Measurements from ENCODE around the gene SUN1. TPM values are rescaled to one million over a fixed set of nuclear protein-coding genes. Genes with fewer than 3 reads are reported as not detected.

SUN1 gene
- total and polyA plus RNA-seq, 2 experiments from 2014 or later: 63.3 to 145 TPM

DNA sequence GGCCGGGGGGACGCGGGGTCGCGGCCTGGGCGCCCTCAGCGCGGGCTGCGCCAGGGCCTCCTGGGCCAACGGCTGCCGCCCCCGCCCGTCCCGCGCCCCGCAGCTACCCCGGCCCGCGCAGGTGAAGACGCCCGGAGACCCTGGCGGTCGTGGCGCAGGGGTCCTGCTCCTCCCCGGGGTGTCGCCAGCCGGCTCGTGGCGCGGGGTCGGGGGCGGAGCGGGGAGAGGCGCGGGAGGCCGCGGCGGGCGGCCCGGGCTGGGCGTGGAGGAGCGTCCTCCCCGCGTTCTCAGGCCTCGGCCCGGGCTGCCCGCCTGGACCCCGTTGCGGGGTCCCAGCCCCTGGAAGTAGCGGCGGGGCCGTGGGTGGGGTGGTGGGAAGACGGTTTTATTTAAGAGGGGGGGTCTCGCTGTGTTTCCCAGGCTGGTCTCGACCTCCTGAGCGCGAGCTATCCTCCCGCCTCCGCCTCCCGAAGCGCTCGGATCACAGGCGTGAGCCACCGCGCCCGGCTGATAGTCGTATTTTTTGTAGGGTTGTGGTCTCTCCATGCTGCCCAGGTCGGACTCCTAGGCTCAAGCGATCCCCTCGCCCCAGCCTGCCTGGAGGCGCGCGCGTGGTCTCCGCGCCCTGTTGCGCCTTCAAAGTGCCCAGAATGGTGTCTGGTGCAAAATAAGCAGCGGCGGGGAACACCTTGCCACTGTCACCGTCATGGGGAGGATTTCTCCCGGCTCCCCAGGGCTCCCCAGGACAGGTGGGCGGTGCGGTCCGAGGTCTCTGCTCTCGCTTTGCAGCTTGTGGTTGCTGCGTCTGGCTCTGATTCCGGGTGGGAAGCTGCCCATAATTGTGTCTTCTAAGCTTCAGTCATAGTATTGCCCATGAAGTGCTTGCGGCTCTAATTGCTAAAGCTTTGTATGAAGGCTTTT lies 15.3 kb upstream of the SUN1 start (continued):
- TF ChIP-seq ZNF331 (CRISPR knock-in tag; IDR thresholded peaks at IDR 0.05; ENCODE audit: low read depth): no peak
- TF ChIP-seq, protein P1, sequence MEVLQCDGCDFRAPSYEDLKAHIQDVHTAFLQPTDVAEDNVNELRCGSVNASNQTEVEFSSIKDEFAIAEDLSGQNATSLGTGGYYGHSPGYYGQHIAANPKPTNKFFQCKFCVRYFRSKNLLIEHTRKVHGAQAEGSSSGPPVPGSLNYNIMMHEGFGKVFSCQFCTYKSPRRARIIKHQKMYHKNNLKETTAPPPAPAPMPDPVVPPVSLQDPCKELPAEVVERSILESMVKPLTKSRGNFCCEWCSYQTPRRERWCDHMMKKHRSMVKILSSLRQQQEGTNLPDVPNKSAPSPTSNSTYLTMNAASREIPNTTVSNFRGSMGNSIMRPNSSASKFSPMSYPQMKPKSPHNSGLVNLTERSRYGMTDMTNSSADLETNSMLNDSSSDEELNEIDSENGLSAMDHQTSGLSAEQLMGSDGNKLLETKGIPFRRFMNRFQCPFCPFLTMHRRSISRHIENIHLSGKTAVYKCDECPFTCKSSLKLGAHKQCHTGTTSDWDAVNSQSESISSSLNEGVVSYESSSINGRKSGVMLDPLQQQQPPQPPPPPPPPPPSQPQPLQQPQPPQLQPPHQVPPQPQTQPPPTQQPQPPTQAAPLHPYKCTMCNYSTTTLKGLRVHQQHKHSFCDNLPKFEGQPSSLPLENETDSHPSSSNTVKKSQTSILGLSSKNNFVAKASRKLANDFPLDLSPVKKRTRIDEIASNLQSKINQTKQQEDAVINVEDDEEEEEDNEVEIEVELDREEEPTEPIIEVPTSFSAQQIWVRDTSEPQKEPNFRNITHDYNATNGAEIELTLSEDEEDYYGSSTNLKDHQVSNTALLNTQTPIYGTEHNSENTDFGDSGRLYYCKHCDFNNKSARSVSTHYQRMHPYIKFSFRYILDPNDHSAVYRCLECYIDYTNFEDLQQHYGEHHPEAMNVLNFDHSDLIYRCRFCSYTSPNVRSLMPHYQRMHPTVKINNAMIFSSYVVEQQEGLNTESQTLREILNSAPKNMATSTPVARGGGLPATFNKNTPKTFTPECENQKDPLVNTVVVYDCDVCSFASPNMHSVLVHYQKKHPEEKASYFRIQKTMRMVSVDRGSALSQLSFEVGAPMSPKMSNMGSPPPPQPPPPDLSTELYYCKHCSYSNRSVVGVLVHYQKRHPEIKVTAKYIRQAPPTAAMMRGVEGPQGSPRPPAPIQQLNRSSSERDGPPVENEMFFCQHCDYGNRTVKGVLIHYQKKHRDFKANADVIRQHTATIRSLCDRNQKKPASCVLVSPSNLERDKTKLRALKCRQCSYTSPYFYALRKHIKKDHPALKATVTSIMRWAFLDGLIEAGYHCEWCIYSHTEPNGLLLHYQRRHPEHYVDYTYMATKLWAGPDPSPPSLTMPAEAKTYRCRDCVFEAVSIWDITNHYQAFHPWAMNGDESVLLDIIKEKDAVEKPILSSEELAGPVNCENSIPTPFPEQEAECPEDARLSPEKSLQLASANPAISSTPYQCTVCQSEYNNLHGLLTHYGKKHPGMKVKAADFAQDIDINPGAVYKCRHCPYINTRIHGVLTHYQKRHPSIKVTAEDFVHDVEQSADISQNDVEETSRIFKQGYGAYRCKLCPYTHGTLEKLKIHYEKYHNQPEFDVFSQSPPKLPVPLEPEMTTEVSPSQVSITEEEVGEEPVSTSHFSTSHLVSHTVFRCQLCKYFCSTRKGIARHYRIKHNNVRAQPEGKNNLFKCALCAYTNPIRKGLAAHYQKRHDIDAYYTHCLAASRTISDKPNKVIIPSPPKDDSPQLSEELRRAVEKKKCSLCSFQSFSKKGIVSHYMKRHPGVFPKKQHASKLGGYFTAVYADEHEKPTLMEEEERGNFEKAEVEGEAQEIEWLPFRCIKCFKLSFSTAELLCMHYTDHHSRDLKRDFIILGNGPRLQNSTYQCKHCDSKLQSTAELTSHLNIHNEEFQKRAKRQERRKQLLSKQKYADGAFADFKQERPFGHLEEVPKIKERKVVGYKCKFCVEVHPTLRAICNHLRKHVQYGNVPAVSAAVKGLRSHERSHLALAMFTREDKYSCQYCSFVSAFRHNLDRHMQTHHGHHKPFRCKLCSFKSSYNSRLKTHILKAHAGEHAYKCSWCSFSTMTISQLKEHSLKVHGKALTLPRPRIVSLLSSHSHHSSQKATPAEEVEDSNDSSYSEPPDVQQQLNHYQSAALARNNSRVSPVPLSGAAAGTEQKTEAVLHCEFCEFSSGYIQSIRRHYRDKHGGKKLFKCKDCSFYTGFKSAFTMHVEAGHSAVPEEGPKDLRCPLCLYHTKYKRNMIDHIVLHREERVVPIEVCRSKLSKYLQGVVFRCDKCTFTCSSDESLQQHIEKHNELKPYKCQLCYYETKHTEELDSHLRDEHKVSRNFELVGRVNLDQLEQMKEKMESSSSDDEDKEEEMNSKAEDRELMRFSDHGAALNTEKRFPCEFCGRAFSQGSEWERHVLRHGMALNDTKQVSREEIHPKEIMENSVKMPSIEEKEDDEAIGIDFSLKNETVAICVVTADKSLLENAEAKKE (CRISPR knock-in tag; IDR thresholded peaks at IDR 0.05): no peak

DNA sequence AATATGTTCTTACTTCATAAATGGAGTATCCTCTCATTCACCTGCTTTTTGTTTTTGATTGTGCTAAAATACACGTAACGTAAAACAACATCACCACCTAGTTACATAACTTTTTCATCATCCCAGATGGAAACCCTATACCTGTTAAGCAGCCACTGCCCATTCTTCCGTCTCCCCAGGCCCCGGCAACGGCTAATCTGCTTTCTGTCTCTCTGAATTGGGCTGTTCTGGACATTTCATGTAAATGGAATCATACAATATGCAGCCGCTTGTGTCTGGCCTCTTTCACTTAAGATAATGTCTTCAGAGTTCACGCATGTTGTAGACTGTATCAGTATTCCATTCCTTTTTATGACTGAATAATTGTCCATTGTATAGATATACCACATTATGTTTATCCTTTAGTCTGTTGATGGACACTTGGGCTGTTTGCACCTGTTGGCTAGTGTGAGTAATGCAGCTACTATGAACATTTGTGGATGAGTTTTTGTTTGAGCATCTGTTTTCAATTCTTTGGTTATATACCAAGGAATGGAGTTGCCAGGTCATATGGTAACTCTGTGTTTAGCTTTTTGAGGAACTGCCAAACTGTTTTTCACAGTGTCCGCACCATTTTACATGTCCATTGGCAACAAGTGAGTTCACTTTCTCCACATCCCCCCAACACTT lies 14.1 kb upstream of the SUN1 start:
- H3K27ac ChIP-seq (ENCODE audit: low read depth): no peak overlapping the region
- peaks cover 20% of the 10 kb centered on the region for H3K4me1 ChIP-seq (ENCODE audit: insufficient read depth)
- H3K36me3 Mint-ChIP-seq (ENCODE audit: low read depth): peaks cover 20% of the 10 kb centered on the region
- peak overlapping the region; percentile 94 for H3K4me3 ChIP-seq
- no peak overlapping the region for H3K27ac Mint-ChIP-seq
- H3K27me3 ChIP-seq (ENCODE audit: insufficient read depth): no peaks in the 10 kb centered on the region
- H3K4me2 ChIP-seq: peak overlapping the region; percentile 98
- H3K36me3 ChIP-seq (ENCODE audit: insufficient read depth): no peaks in the 10 kb centered on the region
- H3K4me1 Mint-ChIP-seq: peaks cover 56% of the 10 kb centered on the region
- peak; percentile 32 for DNase-seq (ENCODE audit: low spot score)
- no peaks in the 10 kb centered on the region; the same call in 1 of the 3 replicates for H3K9me3 Mint-ChIP-seq
- H3K79me2 ChIP-seq (replicated peaks; ENCODE audit: insufficient read depth): peaks cover 63% of the 10 kb centered on the region
- peak overlapping the region; percentile 87 for H3K4me3 Mint-ChIP-seq
- H3K27me3 Mint-ChIP-seq (ENCODE audit: insufficient read depth, low read depth, poor library complexity): peaks cover 23% of the 10 kb centered on the region
- H3K9me2 ChIP-seq (ENCODE audit: insufficient read depth): no peaks in the 10 kb centered on the region
- H2AFZ ChIP-seq: no peak overlapping the region
- peaks cover 14% of the 10 kb centered on the region for H3F3A ChIP-seq (replicated peaks; ENCODE audit: low read depth)
- H4K20me1 ChIP-seq (replicated peaks; ENCODE audit: insufficient read depth): peaks cover 45% of the 10 kb centered on the region
- no peak for ATAC-seq
- TF ChIP-seq, protein P1 (CRISPR knock-in tag; IDR thresholded peaks at IDR 0.05): no peak
- TF ChIP-seq, protein P2, sequence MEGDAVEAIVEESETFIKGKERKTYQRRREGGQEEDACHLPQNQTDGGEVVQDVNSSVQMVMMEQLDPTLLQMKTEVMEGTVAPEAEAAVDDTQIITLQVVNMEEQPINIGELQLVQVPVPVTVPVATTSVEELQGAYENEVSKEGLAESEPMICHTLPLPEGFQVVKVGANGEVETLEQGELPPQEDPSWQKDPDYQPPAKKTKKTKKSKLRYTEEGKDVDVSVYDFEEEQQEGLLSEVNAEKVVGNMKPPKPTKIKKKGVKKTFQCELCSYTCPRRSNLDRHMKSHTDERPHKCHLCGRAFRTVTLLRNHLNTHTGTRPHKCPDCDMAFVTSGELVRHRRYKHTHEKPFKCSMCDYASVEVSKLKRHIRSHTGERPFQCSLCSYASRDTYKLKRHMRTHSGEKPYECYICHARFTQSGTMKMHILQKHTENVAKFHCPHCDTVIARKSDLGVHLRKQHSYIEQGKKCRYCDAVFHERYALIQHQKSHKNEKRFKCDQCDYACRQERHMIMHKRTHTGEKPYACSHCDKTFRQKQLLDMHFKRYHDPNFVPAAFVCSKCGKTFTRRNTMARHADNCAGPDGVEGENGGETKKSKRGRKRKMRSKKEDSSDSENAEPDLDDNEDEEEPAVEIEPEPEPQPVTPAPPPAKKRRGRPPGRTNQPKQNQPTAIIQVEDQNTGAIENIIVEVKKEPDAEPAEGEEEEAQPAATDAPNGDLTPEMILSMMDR (conservative IDR thresholded peaks at IDR 0.05; ENCODE audit: low read depth in 2 of 2): peak; percentile 8 to 49; a peak in 2 of 4 replicates

Measured in GM23338 (cell line).